Amygdala (tissue), 56 donors: ENCODE data around the gene IPMK.

Experiments
- DNase-seq, 56 donors: peaks; one replicate each; lab custom pipeline; 2025; lab: John Stamatoyannopoulos, UW

IPMK gene

DNA sequence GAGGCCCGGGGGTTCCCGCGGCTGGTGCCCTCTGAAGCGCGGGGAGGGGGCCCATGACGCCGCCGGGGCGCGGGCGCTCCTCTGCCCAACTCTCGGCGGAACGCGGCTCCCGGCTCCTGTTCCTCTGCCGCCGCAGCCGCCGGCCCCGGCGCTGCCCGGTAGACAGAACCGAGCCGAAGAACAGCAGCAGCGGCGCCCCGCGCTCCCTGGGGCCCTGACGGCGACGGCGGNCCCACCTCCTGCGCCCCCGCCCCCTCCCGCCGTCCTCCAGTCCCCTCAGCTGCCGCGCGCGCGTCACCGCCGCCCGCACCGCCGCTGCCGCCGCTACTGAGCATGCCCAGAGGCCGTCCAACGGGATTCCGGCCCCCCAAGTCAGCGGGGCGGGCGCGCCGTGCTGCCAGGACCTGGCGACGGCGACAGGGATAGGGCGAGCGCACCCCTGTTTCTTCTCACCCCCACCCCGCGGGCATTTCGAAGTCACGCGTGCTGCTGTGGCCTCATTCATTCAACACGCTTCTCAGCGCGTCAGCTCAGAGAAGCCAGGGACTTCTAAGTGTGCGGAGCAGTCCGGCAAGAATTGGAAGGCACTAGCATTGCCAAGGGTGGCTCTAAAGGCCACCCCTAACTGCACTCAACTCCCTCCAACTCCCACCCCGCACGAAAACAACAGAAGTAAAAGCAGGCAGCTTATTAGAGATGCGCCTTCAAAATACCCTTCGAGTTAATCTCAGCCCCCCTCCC lies at the start of gene IPMK:
TSS of gene IPMK (minus strand) at position 182 of the 741 bp plus-strand sequence. CDS start 283 bp downstream, outside the sequence.
- peak; percentile 36 to 96 (median 88) for DNase-seq

DNA sequence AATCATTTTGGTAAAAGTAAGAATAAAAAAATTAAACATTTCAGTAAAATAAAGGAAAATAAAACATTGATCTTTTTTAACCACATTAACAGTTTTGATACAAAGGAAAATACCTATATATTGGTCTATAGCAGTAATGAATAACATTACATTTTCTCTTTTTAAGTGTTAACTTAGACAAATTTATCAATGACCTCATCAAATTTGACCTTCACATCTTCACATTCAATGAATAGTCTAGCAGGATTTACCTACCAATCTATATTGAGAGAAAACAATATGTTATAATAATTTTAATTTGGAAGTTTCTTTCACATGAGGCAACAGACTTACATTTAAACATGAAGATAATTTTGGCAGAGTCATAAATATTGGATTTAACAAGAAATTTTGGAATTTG lies 49.2 kb upstream of the IPMK start:
- no peak for DNase-seq

DNA sequence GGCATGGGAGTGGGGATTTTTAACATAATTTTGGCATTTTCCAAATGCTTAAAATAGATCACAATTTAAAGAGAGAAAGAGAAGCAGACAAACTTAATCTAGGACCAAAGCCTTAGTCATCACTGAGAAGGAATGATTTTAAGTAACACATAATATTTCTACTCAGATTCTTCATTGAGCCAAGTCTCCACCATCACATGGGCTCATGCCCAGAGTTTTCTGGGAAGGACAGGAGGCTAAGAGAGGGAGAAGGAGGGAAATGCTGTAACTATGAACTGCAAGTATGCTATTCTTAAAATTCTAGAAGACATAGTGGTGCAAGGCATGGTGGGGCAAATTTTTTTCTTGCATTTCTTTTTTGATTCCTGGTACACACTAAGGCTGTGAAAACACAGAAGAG lies 43.3 kb upstream of the IPMK start:
- DNase-seq = no peak

DNA sequence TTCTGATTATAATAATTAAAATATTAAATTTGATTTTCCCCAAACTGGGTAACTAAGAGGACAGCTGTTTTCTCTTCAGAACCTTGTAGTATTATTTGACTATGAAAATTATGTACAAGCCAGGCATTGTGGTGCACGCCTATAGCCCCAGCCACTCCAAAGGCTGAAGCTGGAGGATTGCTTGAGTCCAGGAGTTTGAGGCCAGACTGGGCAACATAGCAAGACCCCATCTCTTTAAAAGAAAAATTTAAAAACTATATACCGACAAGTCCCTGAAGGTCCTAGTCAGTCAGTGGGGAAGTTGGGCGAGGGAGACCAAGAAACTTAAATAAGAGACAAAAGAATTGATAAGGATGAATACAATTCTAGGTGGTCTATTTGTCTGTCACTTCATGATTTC lies 40.0 kb upstream of the IPMK start:
- no peak for DNase-seq

DNA sequence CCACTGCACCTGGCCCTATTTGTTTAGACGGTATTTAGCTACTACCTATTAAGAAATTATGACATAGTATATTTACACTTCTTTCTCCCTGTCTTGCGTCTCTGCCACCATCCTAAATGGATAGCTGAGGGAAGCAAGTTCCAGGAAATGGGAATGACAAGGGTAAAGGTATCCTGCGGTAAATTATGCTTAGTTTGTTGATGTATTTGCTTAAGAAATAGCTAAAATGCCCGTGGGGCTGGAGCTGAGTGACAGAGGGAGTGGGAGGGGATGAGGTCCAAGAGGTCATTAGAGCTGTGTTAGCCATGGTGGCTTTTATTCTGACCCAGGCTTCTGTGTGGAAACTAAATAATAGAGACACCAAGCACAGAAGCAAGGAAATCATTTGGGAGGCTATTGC lies 38.1 kb upstream of the IPMK start:
- no peak for DNase-seq

DNA sequence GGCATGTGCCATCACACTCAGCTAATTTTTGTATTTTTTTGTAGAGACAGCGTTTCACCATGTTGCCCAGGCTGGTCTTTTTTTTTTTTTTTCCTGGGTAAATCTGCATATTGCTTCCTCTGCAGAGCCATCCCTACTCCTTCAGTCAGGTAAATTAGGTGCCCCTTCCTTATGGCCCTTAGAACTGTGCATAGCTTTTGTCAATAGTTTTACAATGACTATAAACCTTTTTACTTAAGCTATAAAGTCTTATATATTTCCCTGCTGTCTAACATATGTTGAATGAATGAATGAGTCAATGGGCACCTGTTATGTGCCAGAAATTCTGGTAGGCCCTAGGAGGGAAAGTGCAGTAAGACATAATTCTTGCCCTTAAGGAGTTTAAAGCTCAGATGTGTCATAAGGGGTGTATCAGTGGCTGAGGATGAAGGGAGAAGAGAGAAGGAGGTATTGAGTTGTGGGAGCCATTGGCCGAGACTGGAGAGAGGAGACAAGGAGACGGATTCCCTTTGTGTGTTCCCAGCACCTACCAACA lies 36.5 kb upstream of the IPMK start:
- no peak for DNase-seq

DNA sequence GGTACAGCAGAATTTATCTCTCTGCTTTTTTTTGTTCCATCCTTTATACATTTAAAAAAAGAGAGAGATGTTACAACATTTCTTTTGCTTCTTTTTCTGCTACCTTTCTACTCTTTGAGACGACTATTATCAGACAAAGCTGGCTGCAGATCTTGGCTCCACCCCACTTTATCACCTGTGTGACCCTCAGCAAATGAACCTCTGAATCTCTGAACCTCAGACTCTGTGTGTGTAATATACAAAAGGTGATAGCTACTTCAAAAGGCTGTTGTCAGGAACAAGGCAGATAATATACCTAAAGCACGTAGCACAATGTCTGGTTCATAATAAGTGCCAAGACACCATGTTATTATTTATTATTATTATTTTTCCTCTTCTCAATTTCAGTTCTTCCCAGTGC lies 34.6 kb upstream of the IPMK start:
- no peak for DNase-seq

DNA sequence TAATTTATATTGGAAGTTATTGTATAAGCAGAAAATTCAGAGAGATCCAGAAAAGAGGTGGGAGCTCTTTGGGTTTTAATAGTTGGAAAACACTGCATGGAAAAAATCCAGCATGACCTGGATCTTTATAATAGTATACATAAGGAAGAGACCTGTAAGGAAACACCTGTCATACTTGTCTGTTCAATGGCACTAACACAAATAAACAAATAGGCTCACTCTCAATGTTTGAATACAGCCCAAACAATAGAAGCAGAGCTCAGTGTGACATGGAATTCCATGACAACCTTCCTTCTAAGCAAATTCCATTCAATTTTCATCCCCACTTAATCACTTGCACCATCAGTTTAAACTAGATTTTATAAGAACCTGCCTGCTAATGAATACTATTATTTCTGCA lies 33.0 kb upstream of the IPMK start:
- no peak for DNase-seq

DNA sequence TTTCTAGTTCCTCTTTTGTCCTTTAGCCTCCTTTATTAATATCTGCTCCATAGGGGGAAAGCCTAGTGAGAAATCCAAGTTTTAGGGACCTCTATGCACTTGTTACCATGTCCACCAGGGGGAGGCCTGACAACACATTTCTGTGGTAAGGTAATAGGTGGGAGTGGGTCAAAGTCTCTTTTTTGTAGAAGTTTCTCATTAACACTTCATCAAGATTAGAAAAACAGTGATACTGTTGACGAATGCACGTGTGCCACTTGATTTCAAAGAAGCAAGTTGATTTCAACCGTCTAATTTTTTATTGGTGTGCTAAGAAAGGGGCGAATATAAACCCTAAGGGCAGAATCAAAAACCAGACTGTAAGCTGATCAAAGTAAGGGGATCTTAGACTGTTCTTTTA lies 31.9 kb upstream of the IPMK start:
- peak in 22 of 56 donors; percentile 1 to 69 (median 12) for DNase-seq

DNA sequence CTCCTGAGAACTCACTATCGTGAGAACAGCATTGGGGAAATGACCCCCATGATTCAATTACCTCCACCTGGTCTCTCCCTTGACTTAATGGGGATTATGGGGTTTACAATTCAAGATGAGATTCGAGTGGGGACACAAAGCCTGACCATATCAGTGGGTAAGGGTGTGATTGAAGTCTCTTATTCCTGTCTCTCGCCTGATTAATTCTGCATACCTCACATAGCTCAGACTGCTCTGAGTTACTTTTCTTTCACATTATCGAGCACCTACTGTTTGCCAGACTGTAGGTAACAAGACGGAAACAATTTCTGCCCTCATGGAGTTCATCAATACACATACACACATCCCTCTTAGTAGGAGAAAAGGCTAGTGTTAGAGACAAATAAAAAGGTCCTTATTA lies 26.3 kb upstream of the IPMK start:
- DNase-seq = no peak

DNA sequence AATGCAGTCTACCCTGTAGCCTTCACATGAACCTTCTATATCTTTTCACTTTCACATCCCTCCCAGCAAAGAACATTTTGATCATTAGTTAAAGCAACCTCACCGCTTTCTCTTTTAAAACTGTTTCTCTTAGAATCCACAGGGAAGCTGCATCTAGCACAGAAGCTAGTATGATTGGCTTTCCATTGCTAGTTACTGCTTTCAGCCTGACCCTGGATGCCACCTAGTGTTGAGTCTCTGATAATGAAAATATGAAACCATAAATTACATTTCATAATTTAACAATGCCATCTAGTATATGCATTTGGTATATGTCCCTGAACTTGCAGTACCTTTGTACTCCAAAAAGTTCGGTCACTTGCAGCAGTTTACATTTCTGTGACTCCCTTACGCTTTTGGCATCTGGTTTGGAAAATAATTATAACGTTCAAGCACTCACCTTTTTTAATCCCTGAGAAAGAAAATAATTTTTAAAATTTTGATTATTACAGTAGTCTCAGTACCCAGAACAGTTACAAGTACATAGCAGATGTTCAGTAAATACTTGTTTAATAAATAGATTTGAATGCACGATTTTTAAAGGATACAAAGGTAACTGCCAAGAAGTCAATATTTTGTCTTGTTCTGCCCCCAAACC lies 24.0 kb upstream of the IPMK start:
- peak in 7 of 56 donors; percentile 0 to 35 (median 9) for DNase-seq

DNA sequence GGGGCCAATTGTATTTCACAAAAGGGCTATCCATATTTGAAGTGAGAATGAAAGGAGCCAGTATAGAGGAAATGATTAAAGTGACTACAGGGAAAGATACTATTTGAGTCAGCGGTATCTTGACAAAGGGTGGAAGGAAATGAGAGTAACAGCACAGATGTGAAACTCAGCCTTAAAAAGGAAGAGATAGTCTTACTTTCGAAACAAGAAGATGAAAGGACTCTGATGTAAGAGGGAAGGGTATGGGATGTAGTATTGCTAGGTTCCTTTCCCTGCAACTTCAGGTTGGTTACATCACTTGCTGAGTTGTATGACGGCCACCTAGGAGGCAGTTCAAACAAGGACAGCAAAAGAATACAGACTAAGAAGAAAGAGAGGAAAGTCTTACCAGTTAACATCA lies 14.9 kb upstream of the IPMK start:
- no peak for DNase-seq

DNA sequence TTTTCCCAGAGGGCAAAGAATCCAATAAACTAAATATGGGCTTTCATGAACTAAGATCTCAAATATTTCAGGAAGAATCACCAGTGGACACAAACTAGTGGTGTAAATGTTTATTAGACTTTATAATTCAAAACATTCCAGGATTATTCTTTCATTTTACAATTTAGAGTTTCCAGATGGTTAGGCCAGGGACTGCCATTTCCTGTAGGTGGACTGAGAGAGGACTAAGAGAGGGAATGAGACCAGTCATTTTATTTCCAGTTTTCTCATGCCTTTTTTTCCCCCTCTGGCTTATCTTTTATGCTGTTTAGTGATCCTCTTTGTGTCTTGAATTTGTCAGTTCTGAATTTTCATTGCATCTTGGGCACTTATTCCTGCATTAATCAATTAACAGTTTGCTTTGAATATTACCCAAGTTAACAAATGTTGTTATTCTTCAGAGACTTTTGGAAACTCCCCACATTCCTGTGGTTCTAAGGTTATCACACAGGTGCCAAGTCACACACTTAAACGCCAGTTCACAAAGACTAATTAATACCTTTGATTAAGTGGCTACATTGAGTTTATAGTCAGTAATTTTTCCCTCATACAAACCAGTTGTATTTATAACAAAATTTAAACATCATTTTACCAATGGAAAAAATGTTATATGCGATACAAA lies 13.5 kb upstream of the IPMK start:
- no peak for DNase-seq

DNA sequence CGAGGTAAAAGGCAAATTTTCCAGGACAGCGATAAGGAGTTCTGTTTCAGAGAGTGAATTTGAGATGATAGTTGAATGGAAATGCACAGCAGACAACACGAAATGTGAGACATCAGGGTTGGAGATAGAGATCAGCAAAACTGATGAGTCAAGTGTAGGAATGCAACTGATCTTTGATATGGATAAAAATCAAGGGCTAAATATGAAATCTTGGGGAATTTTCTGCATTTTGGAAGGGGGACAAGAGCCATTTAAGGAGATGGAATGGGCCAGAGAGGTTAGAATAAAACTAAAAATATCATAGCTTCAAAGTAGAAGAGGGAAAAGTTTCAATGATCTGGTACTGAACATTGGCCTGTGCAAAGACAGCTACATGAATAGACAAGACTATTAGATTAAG lies 12.8 kb upstream of the IPMK start:
- DNase-seq = no peak

DNA sequence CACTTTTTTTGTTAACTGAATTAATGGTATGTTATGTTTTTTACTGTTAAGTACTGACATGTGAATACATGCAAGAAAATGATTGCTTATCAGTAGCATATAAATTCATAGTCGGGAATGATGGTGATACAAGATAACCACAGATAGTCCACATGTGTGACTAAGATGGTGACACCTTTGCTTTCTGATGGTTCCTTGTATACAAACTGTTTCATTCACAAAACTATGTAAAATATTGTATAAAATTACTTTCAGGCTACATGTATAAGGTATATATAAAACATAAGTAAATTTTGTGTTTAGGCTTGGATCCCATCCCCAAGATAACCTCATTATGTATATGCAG lies 11.2 kb upstream of the IPMK start:
- no peak for DNase-seq

DNA sequence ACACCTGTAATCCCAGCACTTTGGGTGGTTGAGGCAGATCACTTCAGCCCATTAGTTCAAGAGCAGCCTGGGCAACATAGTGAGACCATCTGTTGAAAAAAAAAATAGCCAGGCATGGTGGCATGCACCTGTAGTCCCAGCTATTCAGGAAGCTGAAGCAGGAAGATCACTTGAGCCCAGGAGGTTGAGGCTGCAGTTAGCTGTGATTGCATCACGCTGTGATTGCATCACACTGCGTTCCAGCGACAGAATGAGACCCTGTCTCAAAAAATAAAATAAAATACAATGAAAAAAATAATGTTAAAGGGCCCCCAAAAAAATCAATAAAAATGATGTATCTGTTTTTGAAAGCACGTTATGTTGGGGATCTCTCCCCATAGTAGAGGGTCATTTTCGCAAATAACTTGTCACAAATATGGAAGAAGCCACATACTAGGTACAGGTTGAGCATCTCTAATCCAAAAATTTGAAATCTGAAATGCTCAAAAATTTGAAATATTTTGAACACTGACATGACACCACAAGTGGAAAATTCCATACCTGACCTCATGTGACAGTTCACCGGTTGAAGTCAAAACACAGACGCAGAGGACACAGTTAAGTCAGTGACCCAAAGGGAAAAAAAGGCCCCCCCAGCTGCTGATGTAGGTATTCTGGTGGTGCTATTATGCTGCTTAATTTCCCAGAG lies 10.7 kb upstream of the IPMK start:
- DNase-seq = no peak

DNA sequence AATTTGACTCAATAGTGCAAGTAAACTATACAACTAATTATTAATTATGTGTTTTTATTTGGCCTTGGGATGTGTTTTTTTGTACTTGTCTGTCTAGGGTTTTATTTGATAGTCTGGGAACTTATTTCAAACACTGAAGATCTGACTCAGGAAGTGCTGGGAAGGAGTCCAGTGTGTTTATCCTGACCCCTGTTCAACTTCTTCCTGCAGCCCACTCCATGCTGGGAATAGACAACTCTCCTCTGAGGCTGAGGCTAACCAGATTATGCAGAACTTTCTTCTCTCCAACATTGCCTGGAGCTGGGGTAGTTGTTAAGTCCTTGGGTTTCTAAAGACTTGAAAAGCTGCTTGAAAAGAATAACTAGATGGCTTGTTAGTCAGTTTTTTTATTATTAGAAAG lies 8.2 kb upstream of the IPMK start:
- no peak for DNase-seq

DNA sequence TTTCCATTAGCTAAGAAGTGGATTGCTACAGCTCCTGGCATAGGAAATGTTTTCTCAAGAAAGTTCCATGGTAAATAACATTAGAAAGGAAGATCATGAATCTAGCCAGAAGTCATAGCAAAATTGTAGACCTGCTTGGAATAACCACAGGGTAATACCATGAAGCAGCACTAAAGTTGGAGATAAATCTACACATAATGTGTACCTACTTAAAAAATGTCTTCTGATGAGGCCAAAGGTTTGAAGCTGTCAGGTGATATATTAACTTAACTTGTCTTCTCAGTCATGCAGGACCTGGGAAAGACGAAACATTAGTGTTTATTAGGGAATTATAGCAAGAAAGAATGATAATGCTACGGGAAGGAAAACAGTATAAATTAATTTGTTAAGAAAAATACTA lies 7.6 kb upstream of the IPMK start:
- no peak for DNase-seq

DNA sequence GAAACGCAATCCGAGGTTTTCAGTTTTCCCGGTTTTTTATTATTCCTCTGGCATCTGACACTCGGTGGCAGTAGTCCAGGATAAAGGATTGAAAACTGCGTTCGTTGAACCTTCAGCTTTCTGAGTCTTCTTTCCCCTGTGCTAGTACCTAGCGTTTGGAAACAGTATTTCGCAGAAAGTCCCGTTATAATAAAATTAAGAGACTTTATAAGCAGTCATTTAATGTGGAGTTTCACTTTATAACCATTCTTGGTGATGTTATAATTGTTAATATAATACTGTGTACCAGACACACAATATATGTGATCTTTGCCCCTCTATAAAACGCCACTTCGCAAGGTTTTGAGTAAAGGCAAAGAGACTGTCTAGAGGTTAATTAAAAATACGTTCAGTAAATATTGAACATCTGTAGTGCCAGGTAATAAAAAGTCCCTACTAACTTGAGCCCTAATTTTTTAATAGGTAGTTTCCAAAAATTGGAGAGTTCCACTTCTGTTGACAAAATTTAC lies 2.1 kb upstream of the IPMK start:
- no peak for DNase-seq

DNA sequence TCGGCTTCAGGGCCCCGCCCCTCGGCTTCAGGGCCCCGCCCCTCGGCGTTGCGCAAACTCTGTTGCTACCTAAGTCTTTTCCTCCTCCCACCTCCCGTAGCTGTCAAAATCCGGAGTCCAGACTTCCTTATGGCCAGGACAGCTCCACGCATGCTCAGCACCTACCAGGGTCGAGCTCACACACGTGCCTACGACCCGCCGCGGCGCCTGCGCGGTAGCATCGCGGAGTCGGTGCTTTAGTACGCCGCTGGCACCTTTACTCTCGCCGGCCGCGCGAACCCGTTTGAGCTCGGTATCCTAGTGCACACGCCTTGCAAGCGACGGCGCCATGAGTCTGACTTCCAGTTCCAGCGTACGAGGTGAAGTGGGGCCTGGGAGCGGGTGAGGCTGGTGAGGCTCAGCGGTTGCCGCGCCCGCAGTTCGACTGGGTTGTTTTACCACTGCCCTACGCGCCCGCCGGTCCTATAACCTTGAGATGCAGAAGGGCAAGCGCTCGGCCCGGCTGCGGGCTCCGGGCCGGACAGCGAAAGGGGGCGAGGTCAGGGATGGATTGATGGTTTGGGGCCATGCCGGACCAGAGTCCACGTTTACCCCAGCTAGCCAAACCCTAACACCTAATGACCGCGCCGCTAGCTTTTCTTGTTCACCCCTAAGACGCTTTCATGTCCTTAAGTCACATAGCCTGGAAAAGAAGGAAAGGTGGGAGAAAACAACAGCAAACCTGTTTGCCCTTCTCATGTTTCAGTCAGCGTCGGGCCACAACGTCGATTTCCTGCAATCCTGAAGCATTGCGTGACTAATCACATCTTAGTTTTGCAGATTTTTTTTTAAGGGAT lies 1.5 kb upstream of the IPMK start, which contains the start of gene CISD1:
TSS of gene CISD1 (plus strand) at position 217 of the 836 bp plus-strand sequence. CDS start at position 329, 112 bp downstream.
- peak; percentile 48 to 96 (median 90) for DNase-seq
